HepG2 (cell line): ENCODE measurements around the gene LLGL2. TPM values are rescaled to one million over a fixed set of nuclear protein-coding genes. Genes with fewer than 3 reads are reported as not detected.
A peak's percentile ranks its signal among the peaks of the same experiment; 100 is the strongest.
"Not testable (repeated sequence)": the region's sequence is repeated elsewhere in the genome, so short reads cannot be mapped to it uniquely, and the experiment has no call there.

ENCODE experiments used
- ATAC-seq: fragments of 200-7000 bp; cut with Tn5 transposase; 3 replicates; pipeline ENCODE4 v1.9.1; 2020; ENCODE audit warnings: mild to moderate bottlenecking, moderate library complexity
- BruUV-seq: library from RNA; stranded (reverse); fragments of 400-500 nt; replicated peaks from 2 replicates; lab custom pipeline; 2021; lab: Mats Ljungman, UMichigan
- CTCF ChIA-PET: fragments of 300-600 bp; formaldehyde crosslinking; extraction: SDS; loops from one replicate; lab custom pipeline; 2021; ENCODE audit warnings: low total read pairs, inconsistent platforms, low intra/inter-chr PET ratio; lab: Yijun Ruan, JAX
- POLR2A ChIA-PET: fragments of 350-600 bp; sonication (Branson Sonifier 250); formaldehyde crosslinking; loops from one replicate; lab custom pipeline; 2020; ENCODE audit warnings: antibody characterized with exemption, inconsistent platforms; lab: Yijun Ruan, JAX
- DNase-seq: peaks from one replicate; pipeline ENCODE4 v3.0.0-alpha.2; 2015; ENCODE audit warnings: low spot score
- FAIRE-seq: peaks from 3 replicates; lab custom pipeline; 2011; peaks lifted over from hg19 to GRCh38; lab: Jason Lieb, UNC
- H2AFZ ChIP-seq: one replicate; pipeline ENCODE4 v1.6.1; 2011; ENCODE audit warnings: low read length, inconsistent platforms
- H3K27ac ChIP-seq: fragments of 300-600 bp; 3 replicates; pipeline ENCODE4 v1.8.0; 2011; ENCODE audit warnings: mixed run types, mild to moderate bottlenecking, mixed read lengths, low read length, inconsistent platforms; ENCODE audit not compliant: insufficient read depth; ENCODE audit errors: extremely low read length
- H3K27me3 ChIP-seq, 2 experiments: fragments of 200-600 bp in 1 of 2; 2 replicates in 1 of 2; 3 replicates in 1 of 2; pipeline versions ENCODE4 v1.6.0 to v1.8.0; 2011; ENCODE audit warnings: low read length in 2 of 2, mild to moderate bottlenecking in 2 of 2, moderate library complexity in 2 of 2, inconsistent platforms in 1 of 2; ENCODE audit not compliant: insufficient read depth in 2 of 2, control insufficient read depth in 1 of 2
- H3K36me3 ChIP-seq, 2 experiments: fragments of 200-600 bp in 1 of 2; replicated peaks in 1 of 2; 2 replicates in 1 of 2; 3 replicates in 1 of 2; pipeline versions ENCODE4 v1.5.1 to v1.8.0; 2011; ENCODE audit warnings: low read length in 2 of 2, inconsistent platforms in 1 of 2; ENCODE audit not compliant: insufficient read depth in 2 of 2, control insufficient read depth in 1 of 2
- H3K4me1 ChIP-seq: 2 replicates; pipeline ENCODE4 v1.5.1; 2012; ENCODE audit warnings: low read length, inconsistent platforms; ENCODE audit not compliant: insufficient read depth
- H3K4me2 ChIP-seq: 2 replicates; pipeline ENCODE4 v1.6.0; 2011; ENCODE audit warnings: low read depth, low read length, inconsistent platforms
- H3K4me3 ChIP-seq, 3 experiments: fragments of 200-600 bp in 1 of 3; sonication (generic), shearing (Covaris generic) in 1 of 3; replicated peaks in 1 of 3; 2 replicates each; pipeline ENCODE4 v1.5.1; 2011 to 2016; ENCODE audit warnings: low read length in 3 of 3, inconsistent platforms in 2 of 3, low read depth in 2 of 3, mild to moderate bottlenecking in 2 of 3, control low read depth in 1 of 3, mixed read lengths in 1 of 3; ENCODE audit not compliant: insufficient read depth in 1 of 3
- H3K79me2 ChIP-seq: one replicate; pipeline ENCODE4 v1.6.1; 2011; ENCODE audit warnings: low read length, inconsistent platforms; ENCODE audit not compliant: insufficient read depth
- H3K9ac ChIP-seq: 2 replicates; pipeline ENCODE4 v1.6.0; 2011; ENCODE audit warnings: mild to moderate bottlenecking, low read depth, low read length, inconsistent platforms; ENCODE audit not compliant: insufficient read depth
- H3K9me3 ChIP-seq: 2 replicates; pipeline ENCODE4 v1.5.1; 2012; ENCODE audit warnings: mild to moderate bottlenecking, low read length
- H4K20me1 ChIP-seq: 2 replicates; pipeline ENCODE4 v1.6.0; 2011; ENCODE audit warnings: inconsistent platforms, mild to moderate bottlenecking, low read length, moderate library complexity; ENCODE audit not compliant: insufficient read depth
- HNF4A ChIP-seq: sonication (generic); formaldehyde crosslinking; IDR thresholded peaks from 2 replicates; pipeline ENCODE4 v1.4.0; 2020; ENCODE audit warnings: missing genetic modification reagents
- NR2F6 ChIP-seq, 2 experiments: IDR thresholded peaks; 2 replicates each; pipeline ENCODE4 v1.6.1; 2016; ENCODE audit warnings: antibody characterized with exemption in 1 of 2, mild to moderate bottlenecking in 1 of 2
- SALL1 ChIP-seq: sonication (generic); formaldehyde crosslinking; IDR thresholded peaks from 2 replicates; pipeline ENCODE4 v1.8.0; 2022; ENCODE audit warnings: mild to moderate bottlenecking, missing genetic modification reagents
- SOX13 ChIP-seq, 3 experiments: fragments of 450-650 bp in 1 of 3; sonication (generic) in 1 of 3; formaldehyde crosslinking in 1 of 3; IDR thresholded peaks in 2 of 3; conservative IDR thresholded peaks in 1 of 3; 2 replicates each; pipeline versions ENCODE4 v1.5.0 to v1.6.1; 2016 to 2020; ENCODE audit warnings: antibody characterized with exemption in 1 of 3, mild to moderate bottlenecking in 1 of 3, missing compliant biosample characterization in 1 of 3, missing genetic modification reagents in 1 of 3, moderate library complexity in 1 of 3
- SOX5 ChIP-seq: IDR thresholded peaks from 2 replicates; pipeline ENCODE4 v1.6.1; 2016; ENCODE audit warnings: borderline replicate concordance
- SOX6 ChIP-seq, 2 experiments: fragments of 450-650 bp in 1 of 2; sonication (generic) in 1 of 2; formaldehyde crosslinking in 1 of 2; IDR thresholded peaks; 2 replicates each; pipeline versions ENCODE4 v1.4.0 to v1.6.1; 2017 to 2020; ENCODE audit warnings: antibody characterized with exemption in 1 of 2, mild to moderate bottlenecking in 1 of 2, missing genetic modification reagents in 1 of 2
- ZBTB38 ChIP-seq: sonication (generic); formaldehyde crosslinking; IDR thresholded peaks from 2 replicates; pipeline ENCODE4 v1.5.1; 2020; ENCODE audit warnings: mild to moderate bottlenecking, missing genetic modification reagents
- ZNF746 ChIP-seq: sonication (generic); formaldehyde crosslinking; IDR thresholded peaks from 2 replicates; pipeline ENCODE4 v1.8.0; 2022; ENCODE audit warnings: mild to moderate bottlenecking, missing genetic modification reagents
- WGBS: methylation state at CpG from one replicate; pipeline ENCODE4 v1.1.6; 2017; ENCODE audit warnings: low lambda C conversion rate; 5-methylcytosine and 5-hydroxymethylcytosine counted together
- in situ Hi-C: cut with HindIII; loops from 2 replicates; pipeline ENCODE4 v1.10.0; 2017; ENCODE audit warnings: low pct_unique_long_range_greater_than_20kb; ENCODE audit not compliant: extremely low pct_ligation_motif_present
- intact Hi-C: fragments of 100-400 bp; cut with micrococcal nuclease; formaldehyde crosslinking; loops from one replicate; pipeline ENCODE4 v1.10.0; 2022; ENCODE audit not compliant: unreplicated experiment
- polyA plus RNA-seq, 8 experiments: library from polyadenylated mRNA; depleted of rRNA in 3 of 8; stranded (reverse) in 7 of 8; unstranded in 1 of 8; fragments of >200 nt; fragmentation: Illumina TruSeq in 4 of 8; extraction: Trizol in 4 of 8; gene quantifications; 2 replicates each; pipeline versions ENCODE4 v1.2.1 to v1.2.3, GENCODE V29; 2011 to 2016; ENCODE audit warnings: low read depth in 4 of 8, missing spikeins in 1 of 8, mixed read lengths in 1 of 8; ENCODE audit not compliant: insufficient read depth in 1 of 8
- total RNA-seq, 5 experiments: library from RNA; depleted of rRNA; stranded (reverse); fragments of >200 nt; fragmentation: Illumina TruSeq; extraction: Trizol; gene quantifications; 2 replicates each; pipeline ENCODE4 v1.2.3, GENCODE V29; 2016; ENCODE audit warnings: low read depth in 1 of 5
- TF ChIP-seq, protein P1 (sequence below): sonication (generic); IDR thresholded peaks from 2 replicates; pipeline ENCODE4 v1.6.1; 2016; ENCODE audit warnings: low read depth, borderline replicate concordance
- TF ChIP-seq, protein P2 (sequence below): sonication (generic); formaldehyde crosslinking; IDR thresholded peaks from 2 replicates; pipeline ENCODE4 v1.5.1; 2020; ENCODE audit warnings: mild to moderate bottlenecking, missing genetic modification reagents, moderate library complexity

Gene LLGL2
- total and polyA plus RNA-seq, 2 of the 13 experiments (the other 11 are each of a cell fraction or from before 2014, with no cell fraction given), result 83.0 to 86.7 TPM

GRCh38 chr17:75477490-75477862 is 48.0 kb upstream of the LLGL2 start:
- Histone ChIP-seq H4K20me1 (peaks cover 13% of the 10 kb centered on the region; the same call in 1 of the 2 replicates), H3K4me1 (peaks cover 15% of the 10 kb centered on the region), H3K36me3 (peaks cover 17 to 43% of the 10 kb centered on the region in 2 experiments)
- H3K4me2 ChIP-seq; H3K27ac ChIP-seq; H3K4me3 ChIP-seq; ATAC-seq; H2AFZ ChIP-seq; DNase-seq; H3K9ac ChIP-seq; CTCF ChIA-PET; BruUV-seq; H3K9me3 ChIP-seq; intact Hi-C loops; in situ Hi-C loops; H3K79me2 ChIP-seq; H3K27me3 ChIP-seq; TF ChIP-seq NR2F6 (CRISPR knock-in tag; IDR thresholded peaks at IDR 0.05); SOX6 (IDR thresholded peaks at IDR 0.05): not testable (repeated sequence)
- WGBS, result 66% methylated on average over 9 of the region's 11 CpGs
- TF ChIP-seq ZNF746 (CRISPR knock-in tag) (0 out of 2 replicates have a peak, but pooled peaks have one; percentile 33), HNF4A (CRISPR knock-in tag) (peak; percentile 40), ZBTB38 (CRISPR knock-in tag) (peak; percentile 31; the same call in 1 of the 2 replicates), SOX5 (CRISPR knock-in tag) (peak; percentile 56; the same call in 1 of the 2 replicates), SOX13 (IDR thresholded peaks at IDR 0.05) (peak; percentile 17; the same call in 1 of the 2 replicates), SOX13 (CRISPR knock-in tag; conservative IDR thresholded peaks at IDR 0.05 in 1 of 2, IDR thresholded peaks at IDR 0.05 in 1 of 2) (peak in 1 of 2 experiments; percentile 44; a peak in 2 of 4 replicates), NR2F6 (IDR thresholded peaks at IDR 0.05) (0 out of 2 replicates have a peak, but pooled peaks have one; percentile 19), SALL1 (CRISPR knock-in tag) (peak; percentile 58), SOX6 (CRISPR knock-in tag; IDR thresholded peaks at IDR 0.05) (peak; percentile 55)
- TF ChIP-seq, protein P1, sequence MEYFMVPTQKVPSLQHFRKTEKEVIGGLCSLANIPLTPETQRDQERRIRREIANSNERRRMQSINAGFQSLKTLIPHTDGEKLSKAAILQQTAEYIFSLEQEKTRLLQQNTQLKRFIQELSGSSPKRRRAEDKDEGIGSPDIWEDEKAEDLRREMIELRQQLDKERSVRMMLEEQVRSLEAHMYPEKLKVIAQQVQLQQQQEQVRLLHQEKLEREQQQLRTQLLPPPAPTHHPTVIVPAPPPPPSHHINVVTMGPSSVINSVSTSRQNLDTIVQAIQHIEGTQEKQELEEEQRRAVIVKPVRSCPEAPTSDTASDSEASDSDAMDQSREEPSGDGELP, result peak; percentile 60; the same call in 1 of the 2 replicates
- TF ChIP-seq, protein P2, sequence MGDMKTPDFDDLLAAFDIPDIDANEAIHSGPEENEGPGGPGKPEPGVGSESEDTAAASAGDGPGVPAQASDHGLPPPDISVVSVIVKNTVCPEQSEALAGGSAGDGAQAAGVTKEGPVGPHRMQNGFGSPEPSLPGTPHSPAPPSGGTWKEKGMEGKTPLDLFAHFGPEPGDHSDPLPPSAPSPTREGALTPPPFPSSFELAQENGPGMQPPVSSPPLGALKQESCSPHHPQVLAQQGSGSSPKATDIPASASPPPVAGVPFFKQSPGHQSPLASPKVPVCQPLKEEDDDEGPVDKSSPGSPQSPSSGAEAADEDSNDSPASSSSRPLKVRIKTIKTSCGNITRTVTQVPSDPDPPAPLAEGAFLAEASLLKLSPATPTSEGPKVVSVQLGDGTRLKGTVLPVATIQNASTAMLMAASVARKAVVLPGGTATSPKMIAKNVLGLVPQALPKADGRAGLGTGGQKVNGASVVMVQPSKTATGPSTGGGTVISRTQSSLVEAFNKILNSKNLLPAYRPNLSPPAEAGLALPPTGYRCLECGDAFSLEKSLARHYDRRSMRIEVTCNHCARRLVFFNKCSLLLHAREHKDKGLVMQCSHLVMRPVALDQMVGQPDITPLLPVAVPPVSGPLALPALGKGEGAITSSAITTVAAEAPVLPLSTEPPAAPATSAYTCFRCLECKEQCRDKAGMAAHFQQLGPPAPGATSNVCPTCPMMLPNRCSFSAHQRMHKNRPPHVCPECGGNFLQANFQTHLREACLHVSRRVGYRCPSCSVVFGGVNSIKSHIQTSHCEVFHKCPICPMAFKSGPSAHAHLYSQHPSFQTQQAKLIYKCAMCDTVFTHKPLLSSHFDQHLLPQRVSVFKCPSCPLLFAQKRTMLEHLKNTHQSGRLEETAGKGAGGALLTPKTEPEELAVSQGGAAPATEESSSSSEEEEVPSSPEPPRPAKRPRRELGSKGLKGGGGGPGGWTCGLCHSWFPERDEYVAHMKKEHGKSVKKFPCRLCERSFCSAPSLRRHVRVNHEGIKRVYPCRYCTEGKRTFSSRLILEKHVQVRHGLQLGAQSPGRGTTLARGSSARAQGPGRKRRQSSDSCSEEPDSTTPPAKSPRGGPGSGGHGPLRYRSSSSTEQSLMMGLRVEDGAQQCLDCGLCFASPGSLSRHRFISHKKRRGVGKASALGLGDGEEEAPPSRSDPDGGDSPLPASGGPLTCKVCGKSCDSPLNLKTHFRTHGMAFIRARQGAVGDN (CRISPR knock-in tag), result peak; percentile 17
- FAIRE-seq, result peak; percentile 42
- POLR2A ChIA-PET, result interaction anchor here (0.6 to 1.2 kb wide), 4 partner anchors 18 to 26 kb away, joined by 3 to 6 read pairs (median 4); partner anchors contain the start of gene TMEM94
